ENCODE data around the gene LYPD4. TPM values are rescaled to one million over a fixed set of nuclear protein-coding genes. Genes with fewer than 3 reads are reported as not detected.

The LYPD4 gene
- total RNA-seq, 1 experiment from 2014 or later, result not detected

DNA sequence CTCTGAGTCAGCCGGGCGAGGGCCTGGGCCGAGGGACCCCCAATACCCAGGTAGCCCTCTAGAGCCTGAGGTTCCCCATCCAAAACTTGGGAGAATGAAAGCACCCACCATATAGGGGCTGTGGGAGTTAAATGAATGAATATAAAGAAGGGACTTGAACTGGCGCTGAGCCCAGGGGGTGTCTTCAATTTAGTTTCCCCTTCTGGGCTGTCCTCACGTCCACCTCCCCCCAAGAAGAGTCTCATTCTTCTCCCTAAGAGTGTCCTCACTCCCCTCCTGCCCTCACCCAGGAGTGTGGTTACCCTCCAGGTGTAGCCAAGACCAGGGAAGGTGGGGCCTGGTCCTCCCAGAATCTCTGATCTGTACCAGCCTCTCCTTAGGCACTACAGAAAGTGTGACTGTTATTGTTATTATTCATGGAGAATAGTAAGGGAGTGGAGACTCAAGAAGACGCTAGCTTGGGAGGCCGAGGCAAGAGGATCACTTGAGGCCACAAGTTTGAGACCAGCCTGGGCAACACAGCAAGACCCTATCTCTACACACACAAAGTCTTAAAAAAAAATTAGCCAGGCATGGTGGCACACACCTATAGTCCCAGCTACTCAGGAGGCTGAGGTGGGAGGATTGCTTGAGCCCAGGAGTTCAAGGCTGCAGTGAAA, 35.3 kb upstream of the LYPD4 start:
- no TSS peak for BruUV-seq (replicated peaks)
- no peaks in the 10 kb centered on the region for H4K20me1 ChIP-seq (ENCODE audit: low read length)
- no peak overlapping the region for H3K27ac ChIP-seq (ENCODE audit: low read length)
- H3F3A ChIP-seq (ENCODE audit: low read length, unreplicated experiment), result no peaks in the 10 kb centered on the region
- peaks cover 13% of the 10 kb centered on the region for H3K79me2 ChIP-seq (ENCODE audit: low read length)
- no peaks in the 10 kb centered on the region for H3K27me3 ChIP-seq (ENCODE audit: low read length)
- TF ChIP-seq EZH2phosphoT487 (IDR thresholded peaks at IDR 0.05; ENCODE audit: borderline replicate concordance, low read length), result no peak
- no peak for TF ChIP-seq EZH2 (IDR thresholded peaks at IDR 0.05; ENCODE audit: low read length, unreplicated experiment)
- TF ChIP-seq, protein P1, sequence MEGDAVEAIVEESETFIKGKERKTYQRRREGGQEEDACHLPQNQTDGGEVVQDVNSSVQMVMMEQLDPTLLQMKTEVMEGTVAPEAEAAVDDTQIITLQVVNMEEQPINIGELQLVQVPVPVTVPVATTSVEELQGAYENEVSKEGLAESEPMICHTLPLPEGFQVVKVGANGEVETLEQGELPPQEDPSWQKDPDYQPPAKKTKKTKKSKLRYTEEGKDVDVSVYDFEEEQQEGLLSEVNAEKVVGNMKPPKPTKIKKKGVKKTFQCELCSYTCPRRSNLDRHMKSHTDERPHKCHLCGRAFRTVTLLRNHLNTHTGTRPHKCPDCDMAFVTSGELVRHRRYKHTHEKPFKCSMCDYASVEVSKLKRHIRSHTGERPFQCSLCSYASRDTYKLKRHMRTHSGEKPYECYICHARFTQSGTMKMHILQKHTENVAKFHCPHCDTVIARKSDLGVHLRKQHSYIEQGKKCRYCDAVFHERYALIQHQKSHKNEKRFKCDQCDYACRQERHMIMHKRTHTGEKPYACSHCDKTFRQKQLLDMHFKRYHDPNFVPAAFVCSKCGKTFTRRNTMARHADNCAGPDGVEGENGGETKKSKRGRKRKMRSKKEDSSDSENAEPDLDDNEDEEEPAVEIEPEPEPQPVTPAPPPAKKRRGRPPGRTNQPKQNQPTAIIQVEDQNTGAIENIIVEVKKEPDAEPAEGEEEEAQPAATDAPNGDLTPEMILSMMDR (conservative IDR thresholded peaks at IDR 0.05; ENCODE audit: low read depth, low read length), result no peak
- ChIA-PET CTCF (no interaction called here), POLR2A (ENCODE audit: unreplicated experiment) (no interaction called here)
- H3K4me1 ChIP-seq (ENCODE audit: insufficient read depth, low read length), result peaks cover 8% of the 10 kb centered on the region; the same call in 1 of the 2 replicates
- no peaks in the 10 kb centered on the region for H3K9me3 ChIP-seq (ENCODE audit: low read length)
- H3K36me3 ChIP-seq (ENCODE audit: low read depth, low read length), result no peaks in the 10 kb centered on the region
- intact Hi-C loops (cut with micrococcal nuclease), result no loop called here
- H3K4me2 ChIP-seq (ENCODE audit: low read length), result no peak overlapping the region
- H3K9ac ChIP-seq (ENCODE audit: low read length), result no peak overlapping the region
- H3K4me3 ChIP-seq (ENCODE audit: low read length), result no peak overlapping the region
- no peaks in the 10 kb centered on the region for H3K9me2 ChIP-seq (replicated peaks; ENCODE audit: low read length)
- ATAC-seq, result no peak
- DNase-seq, result no peak
- H2AFZ ChIP-seq (ENCODE audit: low read length), result no peak overlapping the region

DNA sequence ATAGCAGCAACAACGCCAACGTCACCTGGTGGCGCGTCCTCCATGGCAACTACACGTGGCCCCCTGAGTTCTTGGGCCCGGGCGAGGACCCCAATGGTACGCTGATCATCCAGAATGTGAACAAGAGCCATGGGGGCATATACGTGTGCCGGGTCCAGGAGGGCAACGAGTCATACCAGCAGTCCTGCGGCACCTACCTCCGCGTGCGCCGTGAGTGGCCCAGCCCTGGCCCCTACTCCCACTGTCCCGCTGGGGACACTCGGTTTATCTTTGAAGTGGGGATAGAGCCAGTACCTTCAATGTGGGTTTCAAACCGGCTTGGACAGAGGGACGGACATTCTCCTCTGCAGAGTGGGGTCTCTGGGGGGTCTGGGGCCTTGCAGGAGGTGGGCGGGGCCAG, 34.6 kb upstream of the LYPD4 start:
- Histone ChIP-seq H3K9me3 (ENCODE audit: low read length) (no peaks in the 10 kb centered on the region), H2AFZ (ENCODE audit: low read length) (no peak overlapping the region), H3K36me3 (ENCODE audit: low read depth, low read length) (no peaks in the 10 kb centered on the region), H3K4me1 (ENCODE audit: insufficient read depth, low read length) (peaks cover 8% of the 10 kb centered on the region; the same call in 1 of the 2 replicates), H3K27me3 (ENCODE audit: low read length) (no peaks in the 10 kb centered on the region), H3K4me3 (ENCODE audit: low read length) (no peak overlapping the region), H3K9ac (ENCODE audit: low read length) (no peak overlapping the region), H3K27ac (ENCODE audit: low read length) (no peak overlapping the region), H4K20me1 (ENCODE audit: low read length) (no peaks in the 10 kb centered on the region), H3F3A (ENCODE audit: low read length, unreplicated experiment) (no peaks in the 10 kb centered on the region), H3K79me2 (ENCODE audit: low read length) (peaks cover 7% of the 10 kb centered on the region), H3K9me2 (replicated peaks; ENCODE audit: low read length) (no peaks in the 10 kb centered on the region), H3K4me2 (ENCODE audit: low read length) (no peak overlapping the region)
- ATAC-seq (no peak), DNase-seq (no peak)
- ChIA-PET CTCF (no interaction called here), POLR2A (ENCODE audit: unreplicated experiment) (no interaction called here)
- TF ChIP-seq, protein P1 (conservative IDR thresholded peaks at IDR 0.05; ENCODE audit: low read depth, low read length), result no peak
- no peak for TF ChIP-seq EZH2phosphoT487 (IDR thresholded peaks at IDR 0.05; ENCODE audit: borderline replicate concordance, low read length)
- no peak for TF ChIP-seq EZH2 (IDR thresholded peaks at IDR 0.05; ENCODE audit: low read length, unreplicated experiment)
- no TSS peak for BruUV-seq (replicated peaks)
- intact Hi-C loops (cut with micrococcal nuclease), result no loop called here
